ENCODE data around the gene TMEM221. TPM values are rescaled to one million over a fixed set of nuclear protein-coding genes. Genes with fewer than 3 reads are reported as not detected.

The TMEM221 gene
- total RNA-seq, 1 experiment from 2014 or later = 3.4 TPM

- ChIA-PET RAD21 (ENCODE audit: low non-redundant PET in 1 of 2, low total read pairs in 2 of 2, uncharacterized antibody in 2 of 2, unreplicated experiment in 2 of 2) (interaction anchor here in 1 of 2 experiments (0.6 kb wide), 1 partner anchor 21 kb away, joined by 3 read pairs; no protein-coding TSS in a partner anchor), POLR2A (interaction anchor here (0.6 to 2.8 kb wide), 9 partner anchors 10 to 563 kb away, joined by 3 to 21 read pairs (median 4); partner anchors contain the start of genes B3GNT3, BST2, DDA1 and RPL18A), CTCF (interaction anchor here (0.6 to 1.2 kb wide), 8 partner anchors 9 to 367 kb away, joined by 3 to 5 read pairs (median 3); partner anchors contain the start of gene TMEM221)
- peaks cover 10% of the 10 kb centered on the region; the same call in 1 of the 2 replicates for H3K79me2 ChIP-seq (ENCODE audit: insufficient read depth, low read length)
- H3K27ac ChIP-seq (ENCODE audit: low read depth, low read length) = peak within 1 kb of the TSS; percentile 94
- peaks cover 11 to 34% of the 10 kb centered on the region in 2 experiments for H3K4me1 ChIP-seq (ENCODE audit: control insufficient read depth in 1 of 2, insufficient read depth in 2 of 2, low read length in 2 of 2)
- intact Hi-C loops (cut with micrococcal nuclease) = no loop called here
- ATAC-seq (peak; percentile 90), DNase-seq (ENCODE audit: low read depth, low spot score) (peak; percentile 98)
- no peaks in the 10 kb centered on the region for H3K9me2 ChIP-seq (ENCODE audit: insufficient read depth)
- H3K9ac ChIP-seq (ENCODE audit: low read length) = peak within 1 kb of the TSS; percentile 84
- no peaks in the 10 kb centered on the region for H3K36me3 ChIP-seq (ENCODE audit: control insufficient read depth in 1 of 2, insufficient read depth in 2 of 2, low read length in 2 of 2)
- H3K27me3 ChIP-seq (ENCODE audit: insufficient read depth, low read length) = no peaks in the 10 kb centered on the region
- no TSS peak for BruUV-seq (replicated peaks)
- H3K4me3 ChIP-seq (replicated peaks in 1 of 2; ENCODE audit: low read depth in 1 of 2, low read length in 2 of 2) = peak within 1 kb of the TSS; percentile 91 to 93
- peak within 1 kb of the TSS; percentile 91 for H3K4me2 ChIP-seq (ENCODE audit: low read length)
- peak within 1 kb of the TSS; percentile 31 for H2AFZ ChIP-seq (ENCODE audit: low read depth, low read length, poor library complexity, severe bottlenecking)
- no peaks in the 10 kb centered on the region for H4K20me1 ChIP-seq (ENCODE audit: insufficient read depth)
- H3K9me3 ChIP-seq (ENCODE audit: control insufficient read depth in 1 of 2, insufficient read depth in 1 of 2, low read depth in 1 of 2, low read length in 2 of 2) = no peaks in the 10 kb centered on the region
- TF ChIP-seq POLR2A (IDR thresholded peaks at IDR 0.05; ENCODE audit: borderline replicate concordance, extremely low read depth, insufficient read depth, insufficient read length) (peak; percentile 75), SIN3A (IDR thresholded peaks at IDR 0.05; ENCODE audit: low read depth) (peak; percentile 83), ZBTB33 (IDR thresholded peaks at IDR 0.05; ENCODE audit: extremely low read depth, insufficient replicate concordance, low read length) (no peak), ATF3 (IDR thresholded peaks at IDR 0.05) (no peak), SRF (IDR thresholded peaks at IDR 0.05; ENCODE audit: low read depth) (peak; percentile 85), ELF1 (IDR thresholded peaks at IDR 0.05; ENCODE audit: borderline replicate concordance, low read depth) (no peak; the same call in 1 of the 2 replicates), CBX3 (IDR thresholded peaks at IDR 0.05; ENCODE audit: low read depth) (peak; percentile 82), JUND (IDR thresholded peaks at IDR 0.05) (no peak), EZH2phosphoT487 (IDR thresholded peaks at IDR 0.05; ENCODE audit: borderline replicate concordance) (no peak), RAD21 (IDR thresholded peaks at IDR 0.05; ENCODE audit: low read depth) (no peak), SP1 (IDR thresholded peaks at IDR 0.05; ENCODE audit: low read depth) (peak; percentile 88), FOSL1 (IDR thresholded peaks at IDR 0.05; ENCODE audit: low read depth) (no peak), ZFX (IDR thresholded peaks at IDR 0.05) (no peak), CEBPB (IDR thresholded peaks at IDR 0.05; ENCODE audit: low read depth) (no peak), TCF7L2 (IDR thresholded peaks at IDR 0.05; ENCODE audit: borderline replicate concordance, extremely low read depth, insufficient read depth, insufficient read length) (peak; percentile 73), EGR1 (IDR thresholded peaks at IDR 0.05; ENCODE audit: low read depth) (peak; percentile 99), YY1 (IDR thresholded peaks at IDR 0.05; ENCODE audit: extremely low read depth, insufficient replicate concordance, low read depth, low read length) (peak; percentile 81), ZNF274 (IDR thresholded peaks at IDR 0.05; ENCODE audit: low read depth, low read length) (no peak), EZH2 (IDR thresholded peaks at IDR 0.05) (no peak), POLR2AphosphoS5 (IDR thresholded peaks at IDR 0.05; ENCODE audit: low read depth, low read length) (peak; percentile 73)
- TF ChIP-seq, protein P1, sequence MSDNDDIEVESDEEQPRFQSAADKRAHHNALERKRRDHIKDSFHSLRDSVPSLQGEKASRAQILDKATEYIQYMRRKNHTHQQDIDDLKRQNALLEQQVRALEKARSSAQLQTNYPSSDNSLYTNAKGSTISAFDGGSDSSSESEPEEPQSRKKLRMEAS (IDR thresholded peaks at IDR 0.05) = peak; percentile 92
- TF ChIP-seq, protein P2, sequence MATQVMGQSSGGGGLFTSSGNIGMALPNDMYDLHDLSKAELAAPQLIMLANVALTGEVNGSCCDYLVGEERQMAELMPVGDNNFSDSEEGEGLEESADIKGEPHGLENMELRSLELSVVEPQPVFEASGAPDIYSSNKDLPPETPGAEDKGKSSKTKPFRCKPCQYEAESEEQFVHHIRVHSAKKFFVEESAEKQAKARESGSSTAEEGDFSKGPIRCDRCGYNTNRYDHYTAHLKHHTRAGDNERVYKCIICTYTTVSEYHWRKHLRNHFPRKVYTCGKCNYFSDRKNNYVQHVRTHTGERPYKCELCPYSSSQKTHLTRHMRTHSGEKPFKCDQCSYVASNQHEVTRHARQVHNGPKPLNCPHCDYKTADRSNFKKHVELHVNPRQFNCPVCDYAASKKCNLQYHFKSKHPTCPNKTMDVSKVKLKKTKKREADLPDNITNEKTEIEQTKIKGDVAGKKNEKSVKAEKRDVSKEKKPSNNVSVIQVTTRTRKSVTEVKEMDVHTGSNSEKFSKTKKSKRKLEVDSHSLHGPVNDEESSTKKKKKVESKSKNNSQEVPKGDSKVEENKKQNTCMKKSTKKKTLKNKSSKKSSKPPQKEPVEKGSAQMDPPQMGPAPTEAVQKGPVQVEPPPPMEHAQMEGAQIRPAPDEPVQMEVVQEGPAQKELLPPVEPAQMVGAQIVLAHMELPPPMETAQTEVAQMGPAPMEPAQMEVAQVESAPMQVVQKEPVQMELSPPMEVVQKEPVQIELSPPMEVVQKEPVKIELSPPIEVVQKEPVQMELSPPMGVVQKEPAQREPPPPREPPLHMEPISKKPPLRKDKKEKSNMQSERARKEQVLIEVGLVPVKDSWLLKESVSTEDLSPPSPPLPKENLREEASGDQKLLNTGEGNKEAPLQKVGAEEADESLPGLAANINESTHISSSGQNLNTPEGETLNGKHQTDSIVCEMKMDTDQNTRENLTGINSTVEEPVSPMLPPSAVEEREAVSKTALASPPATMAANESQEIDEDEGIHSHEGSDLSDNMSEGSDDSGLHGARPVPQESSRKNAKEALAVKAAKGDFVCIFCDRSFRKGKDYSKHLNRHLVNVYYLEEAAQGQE (IDR thresholded peaks at IDR 0.05; ENCODE audit: low read depth) = no peak
Observed at GRCh38 chr19:17419621-17420474, 28.6 kb downstream of the TMEM221 start, which contains the start of gene MVB12A. TSS of gene MVB12A (plus strand) at chr19:17420047. CDS start at chr19:17420136, 89 bp downstream.
